ENCODE measurements around the gene STAC. TPM values are rescaled to one million over a fixed set of nuclear protein-coding genes. Genes with fewer than 3 reads are reported as not detected.

Gene STAC
- total RNA-seq, 4 donors from 2014 or later, result 0.45 to 5.1 (median 0.63) TPM

DNA sequence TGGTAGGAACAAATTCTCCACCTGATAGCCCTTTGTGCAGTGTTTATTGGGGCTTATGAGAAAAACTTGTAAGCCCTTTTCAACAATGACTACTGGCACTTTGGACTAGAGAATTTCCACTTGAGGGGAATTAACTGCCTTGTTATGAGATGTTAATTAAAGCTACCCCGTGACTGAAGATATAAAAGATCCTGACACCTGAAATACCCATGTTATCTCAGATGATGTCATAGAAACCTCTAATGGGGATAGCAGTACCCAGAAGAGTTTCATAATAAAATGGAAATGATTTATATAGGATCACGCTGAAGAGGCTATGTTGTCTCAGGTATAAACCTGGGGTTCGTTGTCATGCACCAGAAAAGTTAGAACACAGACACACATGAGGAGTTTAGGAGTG is 14.5 kb upstream of the STAC start:
- H3K27me3 ChIP-seq, result no peaks in the 10 kb centered on the region
- TF ChIP-seq POLR2A (IDR thresholded peaks at IDR 0.05) (no peak), POLR2AphosphoS5 (IDR thresholded peaks at IDR 0.05) (no peak), EP300 (IDR thresholded peaks at IDR 0.05) (no peak)
- TF ChIP-seq, protein P1, sequence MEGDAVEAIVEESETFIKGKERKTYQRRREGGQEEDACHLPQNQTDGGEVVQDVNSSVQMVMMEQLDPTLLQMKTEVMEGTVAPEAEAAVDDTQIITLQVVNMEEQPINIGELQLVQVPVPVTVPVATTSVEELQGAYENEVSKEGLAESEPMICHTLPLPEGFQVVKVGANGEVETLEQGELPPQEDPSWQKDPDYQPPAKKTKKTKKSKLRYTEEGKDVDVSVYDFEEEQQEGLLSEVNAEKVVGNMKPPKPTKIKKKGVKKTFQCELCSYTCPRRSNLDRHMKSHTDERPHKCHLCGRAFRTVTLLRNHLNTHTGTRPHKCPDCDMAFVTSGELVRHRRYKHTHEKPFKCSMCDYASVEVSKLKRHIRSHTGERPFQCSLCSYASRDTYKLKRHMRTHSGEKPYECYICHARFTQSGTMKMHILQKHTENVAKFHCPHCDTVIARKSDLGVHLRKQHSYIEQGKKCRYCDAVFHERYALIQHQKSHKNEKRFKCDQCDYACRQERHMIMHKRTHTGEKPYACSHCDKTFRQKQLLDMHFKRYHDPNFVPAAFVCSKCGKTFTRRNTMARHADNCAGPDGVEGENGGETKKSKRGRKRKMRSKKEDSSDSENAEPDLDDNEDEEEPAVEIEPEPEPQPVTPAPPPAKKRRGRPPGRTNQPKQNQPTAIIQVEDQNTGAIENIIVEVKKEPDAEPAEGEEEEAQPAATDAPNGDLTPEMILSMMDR (IDR thresholded peaks at IDR 0.05), result no peak
- H3K9me3 ChIP-seq, result no peaks in the 10 kb centered on the region
- no peak overlapping the region for H3K27ac ChIP-seq
- 80% methylated on average over 3 of the region's 3 CpGs for WGBS
- H3K4me1 ChIP-seq, result no peaks in the 10 kb centered on the region
- no peaks in the 10 kb centered on the region for H3K36me3 ChIP-seq
- no peak for DNase-seq (ENCODE audit: low spot score in 2 of 2)
- no peak overlapping the region for H3K4me3 ChIP-seq

DNA sequence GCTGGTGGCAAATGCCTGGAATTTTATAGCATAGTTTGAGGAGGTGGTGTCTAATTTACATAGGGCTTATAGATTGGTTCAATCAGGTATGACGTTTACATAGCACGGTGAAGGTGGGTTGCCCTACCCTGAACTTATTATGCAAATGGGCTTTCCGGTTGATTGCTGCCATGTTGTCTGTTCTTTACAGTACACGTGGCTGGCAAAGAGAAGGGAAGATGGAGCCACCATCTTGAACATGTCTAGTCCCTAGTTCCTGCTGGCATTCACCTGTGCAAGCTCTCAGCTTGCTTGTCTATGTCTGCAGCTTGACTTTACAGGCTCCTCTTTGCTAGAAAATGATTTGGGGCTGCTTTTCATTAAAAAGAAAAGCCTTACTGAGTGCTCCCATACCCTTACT is 14.0 kb upstream of the STAC start:
- Histone ChIP-seq H3K27ac (no peak overlapping the region), H3K27me3 (no peaks in the 10 kb centered on the region), H3K9me3 (no peaks in the 10 kb centered on the region), H3K4me1 (no peaks in the 10 kb centered on the region), H3K4me3 (no peak overlapping the region), H3K36me3 (no peaks in the 10 kb centered on the region)
- WGBS, result 80% methylated on average over 4 of the region's 4 CpGs
- no peak for DNase-seq (ENCODE audit: low spot score in 2 of 2)
- TF ChIP-seq POLR2A (IDR thresholded peaks at IDR 0.05) (no peak), EP300 (IDR thresholded peaks at IDR 0.05) (no peak)
- TF ChIP-seq, protein P1 (IDR thresholded peaks at IDR 0.05), result no peak

- 85% methylated on average over 3 of the region's 3 CpGs for WGBS
These were observed 12.3 kb upstream of the STAC start for GRCh38 chr3:36367912-36368573.

DNA sequence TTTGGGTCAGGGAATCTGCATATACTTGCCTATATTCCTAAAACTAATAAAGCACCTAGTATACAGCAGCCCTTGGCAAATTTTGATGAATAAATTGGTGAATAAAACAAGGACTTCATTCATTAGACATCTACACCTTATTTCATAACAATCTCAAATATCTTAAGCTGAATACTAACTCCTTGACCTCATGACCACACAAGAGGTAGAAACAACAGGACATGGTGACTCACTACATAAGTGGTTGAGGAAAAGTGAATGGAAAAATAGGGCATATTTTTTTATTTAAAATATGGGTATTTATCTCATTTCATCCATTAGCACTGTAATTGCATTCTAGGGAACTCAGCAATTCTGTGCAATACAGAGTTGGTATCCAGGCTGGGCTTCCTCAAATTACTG is 7.8 kb upstream of the STAC start:
- Histone ChIP-seq H3K4me1 (no peaks in the 10 kb centered on the region), H3K9me3 (no peaks in the 10 kb centered on the region), H3K27me3 (no peaks in the 10 kb centered on the region), H3K36me3 (no peaks in the 10 kb centered on the region), H3K27ac (no peak overlapping the region), H3K4me3 (no peak overlapping the region)
- TF ChIP-seq EP300 (IDR thresholded peaks at IDR 0.05) (no peak), POLR2AphosphoS5 (IDR thresholded peaks at IDR 0.05) (no peak), POLR2A (IDR thresholded peaks at IDR 0.05) (no peak)
- TF ChIP-seq, protein P1 (IDR thresholded peaks at IDR 0.05), result no peak
- DNase-seq (ENCODE audit: low spot score in 2 of 2), result no peak

More at GRCh38 chr3:36367912-36368573, 12.3 kb upstream of the STAC start:
- H3K9me3 ChIP-seq, result no peaks in the 10 kb centered on the region
- TF ChIP-seq EP300 (IDR thresholded peaks at IDR 0.05), result no peak
- TF ChIP-seq POLR2A (IDR thresholded peaks at IDR 0.05), result no peak
- TF ChIP-seq, protein P1 (IDR thresholded peaks at IDR 0.05), result no peak
- no peak for TF ChIP-seq POLR2AphosphoS5 (IDR thresholded peaks at IDR 0.05)
- no peak overlapping the region for H3K27ac ChIP-seq
- H3K36me3 ChIP-seq, result no peaks in the 10 kb centered on the region
- no peak overlapping the region for H3K4me3 ChIP-seq
- DNase-seq (ENCODE audit: low spot score in 2 of 2), result no peak
- no peaks in the 10 kb centered on the region for H3K4me1 ChIP-seq
- H3K27me3 ChIP-seq, result no peaks in the 10 kb centered on the region

GRCh38 chr3:36373084-36373483 is 7.2 kb upstream of the STAC start:
- Histone ChIP-seq H3K9me3 (no peaks in the 10 kb centered on the region), H3K27ac (no peak overlapping the region), H3K4me1 (no peaks in the 10 kb centered on the region), H3K4me3 (no peak overlapping the region), H3K27me3 (no peaks in the 10 kb centered on the region), H3K36me3 (no peaks in the 10 kb centered on the region)
- no peak for DNase-seq (ENCODE audit: low spot score in 2 of 2)
- TF ChIP-seq POLR2AphosphoS5 (IDR thresholded peaks at IDR 0.05), result no peak
- TF ChIP-seq EP300 (IDR thresholded peaks at IDR 0.05), result no peak
- TF ChIP-seq, protein P1 (IDR thresholded peaks at IDR 0.05), result no peak
- no peak for TF ChIP-seq POLR2A (IDR thresholded peaks at IDR 0.05)

All from suprapubic skin (tissue), 4 donors.